Umbilical cord (tissue), 2 donors: ENCODE results near the gene SAP30L. TPM values are rescaled to one million over a fixed set of nuclear protein-coding genes. Genes with fewer than 3 reads are reported as not detected.

ENCODE experiments used
- DNase-seq: peaks from one replicate; pipeline ENCODE4 v3.0.0-alpha.2; 2015; ENCODE audit warnings: low spot score
- total RNA-seq: library from RNA; depleted of rRNA; stranded (reverse); fragments of >200 nt; gene quantifications from one replicate; pipeline ENCODE4 v1.2.3, GENCODE V29; 2014; ENCODE audit warnings: low replicate concordance; ENCODE audit not compliant: insufficient read depth

Gene SAP30L
- total RNA-seq, 1 donor from 2014 or later = 26.7 TPM

- no peak for DNase-seq
Observed at GRCh38 chr5:154419236-154419635, 26.6 kb upstream of the SAP30L start.

GRCh38 chr5:154421868-154422267, 23.9 kb upstream of the SAP30L start:
- no peak for DNase-seq

GRCh38 chr5:154422298-154422697, 23.5 kb upstream of the SAP30L start:
- DNase-seq = no peak

- DNase-seq = no peak
Observed at GRCh38 chr5:154428208-154428607, 17.6 kb upstream of the SAP30L start.

GRCh38 chr5:154429341-154429740, 16.5 kb upstream of the SAP30L start:
- no peak for DNase-seq

- DNase-seq = no peak
Observed at GRCh38 chr5:154430466-154430865, 15.3 kb upstream of the SAP30L start.

- no peak for DNase-seq
Observed at GRCh38 chr5:154430961-154431630, 14.7 kb upstream of the SAP30L start.

GRCh38 chr5:154435226-154435625, 10.6 kb upstream of the SAP30L start:
- no peak for DNase-seq

- DNase-seq = no peak
Observed at GRCh38 chr5:154437281-154437965, 8.4 kb upstream of the SAP30L start.

GRCh38 chr5:154440540-154440939, 5.3 kb upstream of the SAP30L start:
- DNase-seq = no peak

- DNase-seq = no peak
Observed at GRCh38 chr5:154442801-154443200, 3.0 kb upstream of the SAP30L start.

- peak; percentile 5 for DNase-seq
Observed at GRCh38 chr5:154444556-154445421, 1.0 kb upstream of the SAP30L start.

GRCh38 chr5:154446195-154447088, 645 bp downstream of the SAP30L start:
- peak; percentile 91 for DNase-seq

- no peak for DNase-seq
Observed at GRCh38 chr5:154447089-154447725, 1.4 kb downstream of the SAP30L start.

- no peak for DNase-seq
Observed at GRCh38 chr5:154449786-154450185, 4.0 kb downstream of the SAP30L start.

- DNase-seq = no peak
Observed at GRCh38 chr5:154451957-154452356, 6.2 kb downstream of the SAP30L start.

- no peak for DNase-seq
Observed at GRCh38 chr5:154455585-154455984, 9.8 kb downstream of the SAP30L start.

- DNase-seq = no peak
Observed at GRCh38 chr5:154456540-154456939, 10.7 kb downstream of the SAP30L start.

GRCh38 chr5:154459015-154459414, 13.2 kb downstream of the SAP30L start:
- no peak for DNase-seq

GRCh38 chr5:154460172-154460571, 14.4 kb downstream of the SAP30L start:
- no peak for DNase-seq

GRCh38 chr5:154461531-154461930, 15.7 kb downstream of the SAP30L start:
- no peak for DNase-seq
